WTC11 (cell line): ENCODE measurements around the gene MEGF6. TPM values are rescaled to one million over a fixed set of nuclear protein-coding genes. Genes with fewer than 3 reads are reported as not detected.

Experiments used
- ATAC-seq: fragments of 200-7000 bp; cut with Tn5 transposase; 2 replicates; pipeline ENCODE4 v1.10.0; 2021; ENCODE audit warnings: mild to moderate bottlenecking, moderate library complexity
- CTCF ChIA-PET: fragments of 300-600 bp; sonication (Branson Sonifier 250); formaldehyde crosslinking; loops from one replicate; lab custom pipeline; 2021; ENCODE audit warnings: antibody characterized with exemption; lab: Charles Lee
- POLR2A ChIA-PET: fragments of 350-600 bp; sonication (Branson Sonifier 250); formaldehyde crosslinking; loops from one replicate; lab custom pipeline; 2021; ENCODE audit warnings: antibody characterized with exemption; lab: Charles Lee
- DNase-seq: peaks from one replicate; pipeline ENCODE4 v3.0.0; 2021; ENCODE audit warnings: low spot score
- H3K27ac Mint-ChIP-seq: 2 replicates; pipeline ENCODE4 v1.8.0; 2021; ENCODE audit warnings: mixed read lengths
- H3K27me3 Mint-ChIP-seq: 2 replicates; pipeline ENCODE4 v1.8.0; 2021; ENCODE audit warnings: low read depth, mild to moderate bottlenecking, moderate library complexity, mixed read lengths
- H3K36me3 Mint-ChIP-seq: 2 replicates; pipeline ENCODE4 v1.8.0; 2021; ENCODE audit warnings: mixed read lengths
- H3K4me1 Mint-ChIP-seq: 2 replicates; pipeline ENCODE4 v1.8.0; 2022; ENCODE audit warnings: mixed read lengths
- H3K4me3 Mint-ChIP-seq: 2 replicates; pipeline ENCODE4 v1.8.0; 2021; ENCODE audit warnings: mild to moderate bottlenecking, moderate library complexity, mixed read lengths
- H3K9me3 Mint-ChIP-seq: 2 replicates; pipeline ENCODE4 v1.8.0; 2021; ENCODE audit warnings: mixed read lengths
- AFF4 ChIP-seq: sonication (generic); formaldehyde crosslinking; IDR thresholded peaks from 2 replicates; pipeline ENCODE4 v1.8.1; 2023; ENCODE audit warnings: mild to moderate bottlenecking, missing genetic modification reagents, borderline replicate concordance
- ATF1 ChIP-seq: sonication (generic); formaldehyde crosslinking; IDR thresholded peaks from 2 replicates; pipeline ENCODE4 v1.8.1; 2023; ENCODE audit warnings: mild to moderate bottlenecking, moderate library complexity, missing genetic modification reagents
- ELF4 ChIP-seq: sonication (generic); formaldehyde crosslinking; IDR thresholded peaks from 2 replicates; pipeline ENCODE4 v1.8.1; 2022; ENCODE audit warnings: low read depth, mild to moderate bottlenecking, moderate library complexity, missing genetic modification reagents
- FOXP1 ChIP-seq: sonication (generic); formaldehyde crosslinking; IDR thresholded peaks from 2 replicates; pipeline ENCODE4 v1.8.0; 2022; ENCODE audit warnings: missing genetic modification reagents, mild to moderate bottlenecking, moderate library complexity, borderline replicate concordance
- GRHL2 ChIP-seq: fragments of 250-450 bp; sonication (Bioruptor Pico); IDR thresholded peaks from 2 replicates; pipeline ENCODE4 v1.8.0; 2022; ENCODE audit warnings: mild to moderate bottlenecking, moderate library complexity; ENCODE audit not compliant: insufficient replicate concordance, severe bottlenecking
- KAT7 ChIP-seq: sonication (generic); formaldehyde crosslinking; IDR thresholded peaks from 2 replicates; pipeline ENCODE4 v1.8.1; 2023; ENCODE audit warnings: missing genetic modification reagents, mild to moderate bottlenecking, borderline replicate concordance
- NFATC4 ChIP-seq: fragments of 250-450 bp; sonication (Bioruptor Pico); IDR thresholded peaks from 2 replicates; pipeline ENCODE4 v1.9.0; 2021; ENCODE audit warnings: mild to moderate bottlenecking
- NFE2L1 ChIP-seq: sonication (generic); formaldehyde crosslinking; IDR thresholded peaks from 2 replicates; pipeline ENCODE4 v1.8.1; 2023; ENCODE audit warnings: missing genetic modification reagents
- NFYB ChIP-seq: sonication (generic); formaldehyde crosslinking; conservative IDR thresholded peaks from 2 replicates; pipeline ENCODE4 v1.8.0; 2022; ENCODE audit warnings: low read depth, missing genetic modification reagents
- NR3C1 ChIP-seq: sonication (generic); formaldehyde crosslinking; conservative IDR thresholded peaks from 2 replicates; pipeline ENCODE4 v1.8.1; 2023; ENCODE audit warnings: low read depth, mild to moderate bottlenecking, missing genetic modification reagents
- OVOL2 ChIP-seq: fragments of 250-450 bp; sonication (Bioruptor Pico); IDR thresholded peaks from 2 replicates; pipeline ENCODE4 v1.9.0; 2021; ENCODE audit warnings: mild to moderate bottlenecking, borderline replicate concordance
- RELA ChIP-seq: sonication (generic); formaldehyde crosslinking; IDR thresholded peaks from 2 replicates; pipeline ENCODE4 v1.8.1; 2022; ENCODE audit warnings: missing genetic modification reagents, mild to moderate bottlenecking, borderline replicate concordance
- TP53 ChIP-seq: sonication (generic); formaldehyde crosslinking; IDR thresholded peaks from 2 replicates; pipeline ENCODE4 v1.8.1; 2023; ENCODE audit warnings: mild to moderate bottlenecking, missing genetic modification reagents
- ZBTB21 ChIP-seq: sonication (generic); formaldehyde crosslinking; IDR thresholded peaks from 2 replicates; pipeline ENCODE4 v1.8.1; 2023; ENCODE audit warnings: mild to moderate bottlenecking, missing genetic modification reagents, borderline replicate concordance
- ZNF121 ChIP-seq: sonication (generic); formaldehyde crosslinking; IDR thresholded peaks from 2 replicates; pipeline ENCODE4 v1.8.0; 2023; ENCODE audit warnings: missing genetic modification reagents
- ZNF317 ChIP-seq: sonication (generic); formaldehyde crosslinking; IDR thresholded peaks from 2 replicates; pipeline ENCODE4 v1.8.1; 2023; ENCODE audit warnings: low read depth, mild to moderate bottlenecking, moderate library complexity, missing genetic modification reagents, borderline replicate concordance
- ZNF423 ChIP-seq: fragments of 250-450 bp; sonication (Bioruptor Pico); IDR thresholded peaks from 2 replicates; pipeline ENCODE4 v2.1.2; 2022; ENCODE audit warnings: mild to moderate bottlenecking, moderate library complexity
- ZNF425 ChIP-seq: fragments of 250-450 bp; sonication (Bioruptor Pico); conservative IDR thresholded peaks from 2 replicates; pipeline ENCODE4 v1.9.0; 2021; ENCODE audit warnings: mild to moderate bottlenecking
- total RNA-seq: library from RNA; stranded (reverse); gene quantifications from 3 replicates; pipeline ENCODE4 v1.2.3, GENCODE V29; 2021
- TF ChIP-seq, protein P1 (sequence below): sonication (generic); formaldehyde crosslinking; IDR thresholded peaks from 2 replicates; pipeline ENCODE4 v1.8.1; 2022; ENCODE audit warnings: low read depth, missing genetic modification reagents, borderline replicate concordance
- TF ChIP-seq, protein P2 (sequence below): sonication (generic); formaldehyde crosslinking; IDR thresholded peaks from 2 replicates; pipeline ENCODE4 v1.8.0; 2022; ENCODE audit warnings: mild to moderate bottlenecking, missing genetic modification reagents

Gene MEGF6
- total RNA-seq, 1 experiment from 2014 or later: 24.9 TPM

DNA sequence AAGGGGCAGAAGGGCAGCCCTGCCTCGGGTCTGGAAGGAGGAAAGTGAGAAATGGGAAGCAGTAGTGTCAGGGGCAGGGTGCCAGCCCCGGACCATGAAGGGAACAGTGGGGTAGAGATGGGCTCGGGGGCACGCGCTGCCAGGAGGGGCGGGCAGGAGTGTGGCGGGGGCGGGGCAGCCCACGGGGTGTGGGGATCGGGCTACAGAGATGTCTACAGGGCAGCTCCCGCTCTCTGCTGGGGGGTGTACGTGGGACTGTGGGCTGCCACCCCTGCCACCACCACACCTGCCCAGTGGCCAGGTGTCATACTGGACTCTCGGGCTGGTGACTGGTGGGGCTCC, 149.4 kb downstream of the MEGF6 start:
- peak overlapping the region; percentile 89 for H3K27ac Mint-ChIP-seq
- CTCF ChIA-PET: interaction anchor here (1.7 to 6.7 kb wide), 3 partner anchors 9 to 29 kb away, joined by 17 to 41 read pairs (median 20); no protein-coding TSS in a partner anchor

DNA sequence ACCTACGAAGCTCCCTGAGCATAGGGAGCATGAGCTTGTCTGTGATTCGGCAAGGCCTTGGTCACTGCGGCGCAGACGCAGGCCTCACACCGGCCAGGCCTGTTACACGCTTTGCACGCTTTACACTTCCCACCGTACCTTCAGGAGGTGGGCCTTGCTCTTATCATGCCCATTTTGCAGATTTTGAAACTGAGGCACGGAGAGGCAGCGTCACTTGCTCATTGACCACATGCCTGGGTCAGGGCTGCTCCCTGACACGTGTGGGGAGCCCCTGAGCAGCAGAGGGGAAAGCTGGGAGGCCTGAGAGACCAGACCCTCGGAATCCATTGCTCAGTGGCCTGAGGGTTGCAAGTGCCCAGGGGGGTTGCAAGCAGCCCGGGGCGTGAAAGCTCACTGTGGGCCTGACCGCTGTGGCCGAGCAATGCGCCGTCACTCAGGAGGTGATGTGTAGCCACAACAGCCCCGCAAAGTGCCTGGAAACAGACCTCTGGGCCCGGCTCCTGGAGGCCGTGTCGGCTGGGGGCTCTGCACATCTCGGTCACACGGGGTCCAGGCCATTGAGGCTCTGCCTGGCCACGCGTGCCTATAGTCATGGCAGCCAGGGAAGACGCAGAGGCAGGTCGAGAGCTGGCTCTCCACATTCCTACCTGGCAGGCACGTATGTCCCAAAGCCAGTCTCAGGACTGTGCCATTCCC, 149.9 kb downstream of the MEGF6 start:
- H3K4me3 Mint-ChIP-seq: no peak overlapping the region
- no peaks in the 10 kb centered on the region for H3K27me3 Mint-ChIP-seq
- peak overlapping the region; percentile 89 for H3K27ac Mint-ChIP-seq
- no peaks in the 10 kb centered on the region for H3K9me3 Mint-ChIP-seq
- ATAC-seq (no peak), DNase-seq (no peak)
- TF ChIP-seq NFATC4 (CRISPR knock-in tag) (no peak), ZNF121 (CRISPR knock-in tag) (no peak), FOXP1 (CRISPR knock-in tag) (no peak), NFYB (CRISPR knock-in tag) (no peak), NR3C1 (CRISPR knock-in tag) (no peak)
- 0 out of 2 replicates have a peak, but pooled peaks cover 2% of the 10 kb centered on the region for H3K36me3 Mint-ChIP-seq
- ChIA-PET POLR2A (no interaction called here), CTCF (interaction anchor here (3.3 to 6.7 kb wide), 2 partner anchors 8 to 30 kb away, joined by 20 to 41 read pairs; no protein-coding TSS in a partner anchor)
- peaks cover 9% of the 10 kb centered on the region for H3K4me1 Mint-ChIP-seq

More for the DNA sequence above, 149.4 kb downstream of the MEGF6 start:
- no peak for TF ChIP-seq ZBTB21 (CRISPR knock-in tag)
- no peak for TF ChIP-seq AFF4
- TF ChIP-seq NFE2L1 (CRISPR knock-in tag): no peak
- no peak for TF ChIP-seq ZNF425
- TF ChIP-seq TP53 (CRISPR knock-in tag): no peak
- TF ChIP-seq ZNF121 (CRISPR knock-in tag): no peak
- TF ChIP-seq RELA (CRISPR knock-in tag): no peak
- TF ChIP-seq, protein P1, sequence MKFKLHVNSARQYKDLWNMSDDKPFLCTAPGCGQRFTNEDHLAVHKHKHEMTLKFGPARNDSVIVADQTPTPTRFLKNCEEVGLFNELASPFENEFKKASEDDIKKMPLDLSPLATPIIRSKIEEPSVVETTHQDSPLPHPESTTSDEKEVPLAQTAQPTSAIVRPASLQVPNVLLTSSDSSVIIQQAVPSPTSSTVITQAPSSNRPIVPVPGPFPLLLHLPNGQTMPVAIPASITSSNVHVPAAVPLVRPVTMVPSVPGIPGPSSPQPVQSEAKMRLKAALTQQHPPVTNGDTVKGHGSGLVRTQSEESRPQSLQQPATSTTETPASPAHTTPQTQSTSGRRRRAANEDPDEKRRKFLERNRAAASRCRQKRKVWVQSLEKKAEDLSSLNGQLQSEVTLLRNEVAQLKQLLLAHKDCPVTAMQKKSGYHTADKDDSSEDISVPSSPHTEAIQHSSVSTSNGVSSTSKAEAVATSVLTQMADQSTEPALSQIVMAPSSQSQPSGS (CRISPR knock-in tag): no peak
- TF ChIP-seq, all 79 proteins: peak for 0
- 0 out of 2 replicates have a peak, but pooled peaks cover 2% of the 10 kb centered on the region for H3K36me3 Mint-ChIP-seq
- H3K27me3 Mint-ChIP-seq: no peaks in the 10 kb centered on the region
- H3K9me3 Mint-ChIP-seq: no peaks in the 10 kb centered on the region
- POLR2A ChIA-PET: no interaction called here
- no peak for DNase-seq
- peaks cover 9% of the 10 kb centered on the region for H3K4me1 Mint-ChIP-seq
- no peak for ATAC-seq
- no peak overlapping the region for H3K4me3 Mint-ChIP-seq

GRCh38 chr1:3460672-3461131, 150.6 kb downstream of the MEGF6 start:
- 0 out of 2 replicates have a peak, but pooled peaks cover 2% of the 10 kb centered on the region for H3K36me3 Mint-ChIP-seq
- no peak overlapping the region for H3K4me3 Mint-ChIP-seq
- no peaks in the 10 kb centered on the region for H3K9me3 Mint-ChIP-seq
- DNase-seq (no peak), ATAC-seq (no peak)
- no peaks in the 10 kb centered on the region for H3K27me3 Mint-ChIP-seq
- POLR2A ChIA-PET: no interaction called here
- CTCF ChIA-PET: no interaction called here
- peak overlapping the region; percentile 72; the same call in 1 of the 2 replicates for H3K27ac Mint-ChIP-seq
- peaks cover 10% of the 10 kb centered on the region for H3K4me1 Mint-ChIP-seq
- TF ChIP-seq OVOL2 (CRISPR knock-in tag) (no peak), GRHL2 (CRISPR knock-in tag) (no peak), ZNF423 (CRISPR knock-in tag) (no peak), ZNF317 (no peak), AFF4 (no peak), KAT7 (CRISPR knock-in tag) (no peak), ATF1 (no peak), ELF4 (CRISPR knock-in tag) (no peak)
- TF ChIP-seq, protein P2, sequence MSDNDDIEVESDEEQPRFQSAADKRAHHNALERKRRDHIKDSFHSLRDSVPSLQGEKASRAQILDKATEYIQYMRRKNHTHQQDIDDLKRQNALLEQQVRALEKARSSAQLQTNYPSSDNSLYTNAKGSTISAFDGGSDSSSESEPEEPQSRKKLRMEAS (CRISPR knock-in tag): no peak
